Activated CD8-positive, alpha-beta T cell treated with anti-CD3 and anti-CD28 coated beads for 36 hours (primary cell): ENCODE results near the gene CASP6. TPM values are rescaled to one million over a fixed set of nuclear protein-coding genes. Genes with fewer than 3 reads are reported as not detected.

Source experiments
- ATAC-seq: fragments of 200-7000 bp; cut with Tn5 transposase; one replicate; pipeline ENCODE4 v1.10.0; 2021; ENCODE audit warnings: mild to moderate bottlenecking, moderate library complexity
- CTCF ChIA-PET: fragments of 350-600 bp; sonication (Branson Sonifier 250); formaldehyde crosslinking; loops from one replicate; lab custom pipeline; 2021; ENCODE audit warnings: antibody characterized with exemption; lab: Charles Lee
- POLR2A ChIA-PET: fragments of 350-600 bp; sonication (Branson Sonifier 250); formaldehyde crosslinking; loops from one replicate; lab custom pipeline; 2021; ENCODE audit warnings: antibody characterized with exemption; lab: Charles Lee
- DNase-seq: peaks from one replicate; pipeline ENCODE4 v3.0.0-alpha.2; 2020
- H3K27ac Mint-ChIP-seq: one replicate; pipeline ENCODE4 v1.8.0; 2021; ENCODE audit warnings: mild to moderate bottlenecking, mixed read lengths
- H3K27me3 Mint-ChIP-seq: one replicate; pipeline ENCODE4 v1.8.0; 2021; ENCODE audit warnings: mixed read lengths
- H3K36me3 Mint-ChIP-seq: one replicate; pipeline ENCODE4 v1.8.0; 2021; ENCODE audit warnings: low read depth, mixed read lengths
- H3K4me1 Mint-ChIP-seq: one replicate; pipeline ENCODE4 v1.8.0; 2021; ENCODE audit warnings: low read depth, mixed read lengths
- H3K4me3 Mint-ChIP-seq: one replicate; pipeline ENCODE4 v1.8.0; 2021; ENCODE audit warnings: mild to moderate bottlenecking, moderate library complexity, mixed read lengths
- H3K9me3 Mint-ChIP-seq: one replicate; pipeline ENCODE4 v1.8.0; 2021; ENCODE audit warnings: mixed read lengths
- intact Hi-C: fragments of 100-400 bp; cut with micrococcal nuclease; formaldehyde crosslinking; loops from one replicate; pipeline ENCODE4 v1.10.0; 2022
- total RNA-seq, 2 experiments: library from RNA; stranded (reverse); gene quantifications; one replicate each; pipeline ENCODE4 v1.2.3, GENCODE V29; 2021
- TF ChIP-seq, protein P1 (sequence below): fragments of 200-600 bp; IDR thresholded peaks from one replicate; pipeline ENCODE4 v1.8.0; 2022; ENCODE audit warnings: antibody characterized with exemption, mild to moderate bottlenecking

The CASP6 gene
- total RNA-seq, 2 experiments from 2014 or later: 19.1 to 28.3 TPM

- TF ChIP-seq, protein P1, sequence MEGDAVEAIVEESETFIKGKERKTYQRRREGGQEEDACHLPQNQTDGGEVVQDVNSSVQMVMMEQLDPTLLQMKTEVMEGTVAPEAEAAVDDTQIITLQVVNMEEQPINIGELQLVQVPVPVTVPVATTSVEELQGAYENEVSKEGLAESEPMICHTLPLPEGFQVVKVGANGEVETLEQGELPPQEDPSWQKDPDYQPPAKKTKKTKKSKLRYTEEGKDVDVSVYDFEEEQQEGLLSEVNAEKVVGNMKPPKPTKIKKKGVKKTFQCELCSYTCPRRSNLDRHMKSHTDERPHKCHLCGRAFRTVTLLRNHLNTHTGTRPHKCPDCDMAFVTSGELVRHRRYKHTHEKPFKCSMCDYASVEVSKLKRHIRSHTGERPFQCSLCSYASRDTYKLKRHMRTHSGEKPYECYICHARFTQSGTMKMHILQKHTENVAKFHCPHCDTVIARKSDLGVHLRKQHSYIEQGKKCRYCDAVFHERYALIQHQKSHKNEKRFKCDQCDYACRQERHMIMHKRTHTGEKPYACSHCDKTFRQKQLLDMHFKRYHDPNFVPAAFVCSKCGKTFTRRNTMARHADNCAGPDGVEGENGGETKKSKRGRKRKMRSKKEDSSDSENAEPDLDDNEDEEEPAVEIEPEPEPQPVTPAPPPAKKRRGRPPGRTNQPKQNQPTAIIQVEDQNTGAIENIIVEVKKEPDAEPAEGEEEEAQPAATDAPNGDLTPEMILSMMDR: no peak
- Mint-ChIP-seq H3K27me3 (no peaks in the 10 kb centered on the region), H3K4me3 (no peak overlapping the region), H3K36me3 (no peaks in the 10 kb centered on the region), H3K27ac (no peak overlapping the region), H3K9me3 (no peaks in the 10 kb centered on the region), H3K4me1 (no peaks in the 10 kb centered on the region)
- ATAC-seq (no peak), DNase-seq (no peak)
- intact Hi-C loops: no loop called here
- CTCF ChIA-PET: no interaction called here
- POLR2A ChIA-PET: no interaction called here
Observed at GRCh38 chr4:109749388-109750082, 46.3 kb upstream of the CASP6 start.

DNA sequence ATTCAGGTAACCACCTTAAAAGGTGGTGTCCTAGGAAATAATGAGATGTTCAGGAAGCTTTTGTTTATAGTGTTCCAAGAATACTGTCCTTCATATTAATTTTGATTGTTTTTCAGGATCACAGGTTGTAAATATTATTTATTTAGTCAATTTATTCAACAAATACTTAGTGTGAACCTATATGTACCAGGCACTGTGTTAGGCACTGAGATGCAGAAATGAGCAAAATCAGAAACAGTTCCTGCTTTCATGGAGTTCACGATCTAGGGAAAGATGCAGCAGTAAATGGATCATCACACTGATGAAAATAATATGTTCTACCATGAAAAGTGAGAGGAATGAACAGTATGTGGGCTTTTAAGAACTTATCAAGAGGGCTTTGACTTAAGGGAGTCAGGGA, 44.9 kb upstream of the CASP6 start:
- H3K9me3 Mint-ChIP-seq: no peaks in the 10 kb centered on the region
- H3K27me3 Mint-ChIP-seq: no peaks in the 10 kb centered on the region
- CTCF ChIA-PET: no interaction called here
- TF ChIP-seq, protein P1: no peak
- intact Hi-C loops: no loop called here
- ATAC-seq (no peak), DNase-seq (no peak)
- no peak overlapping the region for H3K4me3 Mint-ChIP-seq
- no peak overlapping the region for H3K27ac Mint-ChIP-seq
- no peaks in the 10 kb centered on the region for H3K4me1 Mint-ChIP-seq
- POLR2A ChIA-PET: no interaction called here
- H3K36me3 Mint-ChIP-seq: no peaks in the 10 kb centered on the region

GRCh38 chr4:109746728-109747127, 43.5 kb upstream of the CASP6 start:
- H3K27ac Mint-ChIP-seq: no peak overlapping the region
- H3K4me1 Mint-ChIP-seq: no peaks in the 10 kb centered on the region
- TF ChIP-seq, protein P1: no peak
- no peaks in the 10 kb centered on the region for H3K9me3 Mint-ChIP-seq
- DNase-seq (no peak), ATAC-seq (no peak)
- no peaks in the 10 kb centered on the region for H3K36me3 Mint-ChIP-seq
- POLR2A ChIA-PET: no interaction called here
- intact Hi-C loops: no loop called here
- H3K4me3 Mint-ChIP-seq: no peak overlapping the region
- H3K27me3 Mint-ChIP-seq: no peaks in the 10 kb centered on the region
- CTCF ChIA-PET: interaction anchor here (1.3 kb wide), 1 partner anchor 232 kb away, joined by 3 read pairs; no protein-coding TSS in a partner anchor

GRCh38 chr4:109745830-109746229, 42.6 kb upstream of the CASP6 start:
- intact Hi-C loops: no loop called here
- H3K27me3 Mint-ChIP-seq: no peaks in the 10 kb centered on the region
- TF ChIP-seq, protein P1: no peak
- DNase-seq (no peak), ATAC-seq (no peak)
- H3K36me3 Mint-ChIP-seq: no peaks in the 10 kb centered on the region
- no peak overlapping the region for H3K27ac Mint-ChIP-seq
- POLR2A ChIA-PET: interaction anchor here (0.6 kb wide), 1 partner anchor 83 kb away, joined by 3 read pairs; no protein-coding TSS in a partner anchor
- no peaks in the 10 kb centered on the region for H3K4me1 Mint-ChIP-seq
- no peak overlapping the region for H3K4me3 Mint-ChIP-seq
- no peaks in the 10 kb centered on the region for H3K9me3 Mint-ChIP-seq
- CTCF ChIA-PET: no interaction called here

GRCh38 chr4:109739547-109739946, 36.3 kb upstream of the CASP6 start:
- no peak for ATAC-seq
- Mint-ChIP-seq H3K4me3 (no peak overlapping the region), H3K36me3 (no peaks in the 10 kb centered on the region), H3K27ac (no peak overlapping the region), H3K9me3 (no peaks in the 10 kb centered on the region), H3K4me1 (no peaks in the 10 kb centered on the region), H3K27me3 (no peaks in the 10 kb centered on the region)
- CTCF ChIA-PET: no interaction called here
- TF ChIP-seq, protein P1: no peak
- POLR2A ChIA-PET: interaction anchor here (1.5 kb wide), 1 partner anchor 9 kb away, joined by 6 read pairs; the partner anchor contains the start of gene PLA2G12A
- DNase-seq: no peak
- intact Hi-C loops: no loop called here
